HUES6 (cell line): Measurements from ENCODE around the gene GRIP2.
"Not testable (repeated sequence)": the region's sequence is repeated elsewhere in the genome, so short reads cannot be mapped to it uniquely, and the experiment has no call there.

Source experiments
- H3K27ac ChIP-seq: 2 replicates; pipeline ENCODE4 v1.7.0; 2013; ENCODE audit warnings: low read depth, mild to moderate bottlenecking, low read length, inconsistent platforms
- H3K27me3 ChIP-seq: 2 replicates; pipeline ENCODE4 v1.6.1; 2013; ENCODE audit warnings: low read length; ENCODE audit not compliant: control insufficient read depth, insufficient read depth
- H3K36me3 ChIP-seq: 2 replicates; pipeline ENCODE4 v1.6.1; 2013; ENCODE audit warnings: low read length; ENCODE audit not compliant: control insufficient read depth, insufficient read depth
- H3K4me1 ChIP-seq: 2 replicates; pipeline ENCODE4 v1.6.1; 2013; ENCODE audit warnings: low read length; ENCODE audit not compliant: control insufficient read depth, insufficient read depth
- H3K4me3 ChIP-seq: 2 replicates; pipeline ENCODE4 v1.5.1; 2013; ENCODE audit warnings: low read depth, low read length
- H3K9ac ChIP-seq: one replicate; pipeline ENCODE4 v1.6.1; 2013; ENCODE audit warnings: mild to moderate bottlenecking, low read length
- H3K9me3 ChIP-seq: 2 replicates; pipeline ENCODE4 v1.6.1; 2013; ENCODE audit warnings: low read depth, low read length; ENCODE audit not compliant: control insufficient read depth, insufficient read depth

The GRIP2 gene

GRCh38 chr3:14520149-14520548 lies 20.0 kb downstream of the GRIP2 start:
- H3K4me3 ChIP-seq = no peak overlapping the region
- peaks cover 16% of the 10 kb centered on the region; the same call in 1 of the 2 replicates for H3K4me1 ChIP-seq
- H3K27ac ChIP-seq = no peak overlapping the region
- H3K9ac ChIP-seq = no peak overlapping the region
- no peaks in the 10 kb centered on the region for H3K27me3 ChIP-seq
- no peaks in the 10 kb centered on the region for H3K36me3 ChIP-seq
- no peaks in the 10 kb centered on the region for H3K9me3 ChIP-seq

GRCh38 chr3:14519406-14519805 lies 20.7 kb downstream of the GRIP2 start:
- Histone ChIP-seq H3K9ac (no peak overlapping the region), H3K4me1 (peaks cover 8% of the 10 kb centered on the region; the same call in 1 of the 2 replicates), H3K9me3 (no peaks in the 10 kb centered on the region), H3K4me3 (no peak overlapping the region), H3K36me3 (no peaks in the 10 kb centered on the region), H3K27ac (no peak overlapping the region), H3K27me3 (no peaks in the 10 kb centered on the region)

- no peaks in the 10 kb centered on the region for H3K9me3 ChIP-seq
- no peaks in the 10 kb centered on the region for H3K36me3 ChIP-seq
- H3K4me3 ChIP-seq = no peak overlapping the region
- H3K9ac ChIP-seq = no peak overlapping the region
- no peak overlapping the region for H3K27ac ChIP-seq
- H3K27me3 ChIP-seq = no peaks in the 10 kb centered on the region
- H3K4me1 ChIP-seq = peaks cover 3% of the 10 kb centered on the region; the same call in 1 of the 2 replicates
These were observed 21.2 kb downstream of the GRIP2 start for GRCh38 chr3:14518893-14519292.

- Histone ChIP-seq H3K9me3 (no peaks in the 10 kb centered on the region), H3K4me3 (no peak overlapping the region), H3K36me3 (no peaks in the 10 kb centered on the region), H3K4me1 (no peaks in the 10 kb centered on the region), H3K27ac (no peak overlapping the region), H3K27me3 (no peaks in the 10 kb centered on the region), H3K9ac (no peak overlapping the region)
These were observed 21.7 kb downstream of the GRIP2 start for GRCh38 chr3:14518432-14518802.

- Histone ChIP-seq H3K9me3 (no peaks in the 10 kb centered on the region), H3K36me3 (no peaks in the 10 kb centered on the region), H3K9ac (no peak overlapping the region), H3K4me1 (no peaks in the 10 kb centered on the region), H3K27ac (no peak overlapping the region), H3K4me3 (no peak overlapping the region), H3K27me3 (no peaks in the 10 kb centered on the region)
These were observed 22.3 kb downstream of the GRIP2 start for GRCh38 chr3:14517601-14518431.

GRCh38 chr3:14516738-14517345 lies 23.3 kb downstream of the GRIP2 start:
- H3K4me1 ChIP-seq = no peaks in the 10 kb centered on the region; the same call in 1 of the 2 replicates
- no peak overlapping the region for H3K9ac ChIP-seq
- H3K9me3 ChIP-seq = no peaks in the 10 kb centered on the region
- no peak overlapping the region for H3K27ac ChIP-seq
- H3K36me3 ChIP-seq = no peaks in the 10 kb centered on the region
- H3K27me3 ChIP-seq = no peaks in the 10 kb centered on the region
- no peak overlapping the region for H3K4me3 ChIP-seq

- H3K4me3 ChIP-seq, H3K36me3 ChIP-seq, H3K4me1 ChIP-seq, H3K27ac ChIP-seq, H3K9me3 ChIP-seq, H3K9ac ChIP-seq, H3K27me3 ChIP-seq: not testable (repeated sequence)
These were observed 24.6 kb downstream of the GRIP2 start for GRCh38 chr3:14515526-14515925.

GRCh38 chr3:14514323-14514720 lies 25.8 kb downstream of the GRIP2 start:
- Histone ChIP-seq H3K36me3 (no peaks in the 10 kb centered on the region), H3K27ac (no peak overlapping the region), H3K27me3 (no peaks in the 10 kb centered on the region), H3K4me1 (no peaks in the 10 kb centered on the region; the same call in 1 of the 2 replicates), H3K9me3 (no peaks in the 10 kb centered on the region), H3K4me3 (no peak overlapping the region), H3K9ac (no peak overlapping the region)

GRCh38 chr3:14513566-14514322 lies 26.4 kb downstream of the GRIP2 start:
- Histone ChIP-seq H3K27ac (no peak overlapping the region), H3K36me3 (no peaks in the 10 kb centered on the region), H3K9me3 (no peaks in the 10 kb centered on the region), H3K27me3 (no peaks in the 10 kb centered on the region), H3K4me3 (no peak overlapping the region), H3K4me1 (peaks cover 3% of the 10 kb centered on the region; the same call in 1 of the 2 replicates), H3K9ac (no peak overlapping the region)

- Histone ChIP-seq H3K9ac (no peak overlapping the region), H3K9me3 (no peaks in the 10 kb centered on the region), H3K36me3 (no peaks in the 10 kb centered on the region), H3K27ac (no peak overlapping the region), H3K4me1 (peaks cover 3% of the 10 kb centered on the region; the same call in 1 of the 2 replicates), H3K27me3 (no peaks in the 10 kb centered on the region), H3K4me3 (no peak overlapping the region)
These were observed 27.2 kb downstream of the GRIP2 start for GRCh38 chr3:14512942-14513327.
